Omental fat pad (tissue), 4 donors: ENCODE measurements around the gene SSC5D. TPM values are rescaled to one million over a fixed set of nuclear protein-coding genes. Genes with fewer than 3 reads are reported as not detected.

Experiments used
- ATAC-seq: fragments of 150-250 bp; one replicate; pipeline ENCODE4 v1.9.1; 2016; ENCODE audit warnings: mild to moderate bottlenecking, moderate library complexity; ENCODE audit not compliant: low FRiP score
- DNase-seq: peaks from one replicate; pipeline ENCODE4 v3.0.0-alpha.2; 2019; ENCODE audit warnings: low spot score
- CTCF ChIP-seq, 3 donors: fragments of 450-650 bp; IDR thresholded peaks; one replicate each; pipeline ENCODE4 v1.5.1; 2016 to 2017; ENCODE audit warnings: antibody characterized with exemption in 3 of 3, mild to moderate bottlenecking in 3 of 3, moderate library complexity in 2 of 3
- total RNA-seq, 4 donors: library from RNA; depleted of rRNA; stranded (reverse); fragments of >200 nt; gene quantifications; one replicate each; pipeline ENCODE4 v1.1.0, GENCODE V29; 2016

The SSC5D gene
- total RNA-seq, 4 donors from 2014 or later = 1.6 to 6.1 (median 3.5) TPM

GRCh38 chr19:55503502-55504251 lies 15.4 kb downstream of the SSC5D start:
- peak; percentile 95 for ATAC-seq

GRCh38 chr19:55504252-55504603 lies 16.0 kb downstream of the SSC5D start:
- no peak for TF ChIP-seq CTCF (IDR thresholded peaks at IDR 0.05)
- DNase-seq = no peak
- no peak for ATAC-seq

More at GRCh38 chr19:55503502-55504251, 15.4 kb downstream of the SSC5D start:
- peak in 2 of 3 donors; percentile 48 to 99 for TF ChIP-seq CTCF (IDR thresholded peaks at IDR 0.05)
- peak; percentile 86 for DNase-seq

GRCh38 chr19:55504981-55505380 lies 16.7 kb downstream of the SSC5D start:
- no peak for DNase-seq
- ATAC-seq = no peak
- no peak for TF ChIP-seq CTCF (IDR thresholded peaks at IDR 0.05)

- TF ChIP-seq CTCF (IDR thresholded peaks at IDR 0.05) = no peak
- DNase-seq (no peak), ATAC-seq (no peak)
Measured at GRCh38 chr19:55508120-55508519, 19.9 kb downstream of the SSC5D start.

GRCh38 chr19:55516878-55517620 lies 28.8 kb downstream of the SSC5D start:
- peak in 1 of 3 donors; percentile 74 for TF ChIP-seq CTCF (IDR thresholded peaks at IDR 0.05)
- DNase-seq (peak; percentile 82), ATAC-seq (peak; percentile 97)

- no peak for ATAC-seq
- TF ChIP-seq CTCF (IDR thresholded peaks at IDR 0.05) = no peak
- no peak for DNase-seq
Measured at GRCh38 chr19:55519451-55520311, 31.4 kb downstream of the SSC5D start.
